Hepatocyte (in vitro differentiated cells): ENCODE data around the gene DHX8. TPM values are rescaled to one million over a fixed set of nuclear protein-coding genes. Genes with fewer than 3 reads are reported as not detected.

Experiments used
- DNase-seq: peaks from one replicate; pipeline ENCODE4 v3.0.0-alpha.2; 2016; ENCODE audit warnings: low spot score
- H2AFZ ChIP-seq: fragments of 200-600 bp; sonication (generic); 2 replicates; pipeline ENCODE4 v1.6.0; 2016; ENCODE audit warnings: antibody characterized with exemption, mild to moderate bottlenecking
- H3K27ac ChIP-seq: fragments of 200-600 bp; sonication (generic); 2 replicates; pipeline ENCODE4 v1.5.1; 2016; ENCODE audit warnings: mild to moderate bottlenecking
- H3K27me3 ChIP-seq: fragments of 200-600 bp; sonication (generic); 2 replicates; pipeline ENCODE4 v1.6.1; 2016
- H3K36me3 ChIP-seq: fragments of 200-600 bp; sonication (generic); replicated peaks from 2 replicates; pipeline ENCODE4 v1.5.1; 2016; ENCODE audit warnings: low read depth; ENCODE audit not compliant: insufficient read depth
- H3K4me1 ChIP-seq: fragments of 200-600 bp; sonication (generic); 2 replicates; pipeline ENCODE4 v1.5.1; 2016; ENCODE audit warnings: mild to moderate bottlenecking, moderate library complexity; ENCODE audit not compliant: insufficient read depth
- H3K4me2 ChIP-seq: fragments of 200-600 bp; sonication (generic); 2 replicates; pipeline ENCODE4 v1.6.0; 2016
- H3K4me3 ChIP-seq: fragments of 200-600 bp; sonication (generic); 2 replicates; pipeline ENCODE4 v1.5.1; 2016; ENCODE audit warnings: mild to moderate bottlenecking
- H3K79me2 ChIP-seq: fragments of 200-600 bp; sonication (generic); 2 replicates; pipeline ENCODE4 v1.6.0; 2017; ENCODE audit warnings: mild to moderate bottlenecking
- H3K9me2 ChIP-seq: fragments of 200-600 bp; sonication (generic); replicated peaks from 2 replicates; pipeline ENCODE4 v1.6.0; 2017; ENCODE audit warnings: mild to moderate bottlenecking; ENCODE audit not compliant: insufficient read depth
- H3K9me3 ChIP-seq: fragments of 200-600 bp; sonication (generic); 2 replicates; pipeline ENCODE4 v1.5.1; 2016; ENCODE audit warnings: low read depth, mild to moderate bottlenecking
- H4K20me1 ChIP-seq: fragments of 200-600 bp; sonication (generic); 2 replicates; pipeline ENCODE4 v1.6.0; 2016; ENCODE audit warnings: mild to moderate bottlenecking; ENCODE audit not compliant: insufficient read depth, poor library complexity, severe bottlenecking
- CTCF ChIP-seq: fragments of 200-600 bp; sonication (generic); IDR thresholded peaks from 2 replicates; pipeline ENCODE4 v1.5.1; 2016; ENCODE audit warnings: antibody characterized with exemption, mild to moderate bottlenecking; ENCODE audit not compliant: poor library complexity
- EZH2 ChIP-seq: fragments of 200-600 bp; sonication (generic); IDR thresholded peaks from 2 replicates; pipeline ENCODE4 v1.6.1; 2016; ENCODE audit warnings: antibody characterized with exemption, mild to moderate bottlenecking, borderline replicate concordance
- EZH2phosphoT487 ChIP-seq: fragments of 200-600 bp; sonication (generic); IDR thresholded peaks from one replicate; pipeline ENCODE4 v1.6.1; 2018; ENCODE audit warnings: antibody characterized with exemption, mild to moderate bottlenecking, low read depth, moderate library complexity; ENCODE audit not compliant: unreplicated experiment, severe bottlenecking
- WGBS: methylation state at CpG from one replicate; pipeline ENCODE4 v1.1.6; 2016; ENCODE audit warnings: low lambda C conversion rate; ENCODE audit errors: missing lambda C conversion rate; 5-methylcytosine and 5-hydroxymethylcytosine counted together
- polyA plus RNA-seq: library from polyadenylated mRNA; unstranded; fragments of >200 nt; fragmentation: Nextera tagmentation; extraction: Ambion mirVana; gene quantifications from 2 replicates; pipeline ENCODE4 v1.2.1, GENCODE V29; 2016
- total RNA-seq: library from RNA; depleted of rRNA; stranded (reverse); fragments of >200 nt; gene quantifications from 2 replicates; pipeline ENCODE4 v1.2.3, GENCODE V29; 2014

Gene DHX8
- total and polyA plus RNA-seq, 2 experiments from 2014 or later, result 26.6 to 35.0 TPM

- DNase-seq, result no peak
- H3K9me2 ChIP-seq, result no peaks in the 10 kb centered on the region
- H3K4me3 ChIP-seq, result no peak overlapping the region
- H4K20me1 ChIP-seq, result no peaks in the 10 kb centered on the region
- H3K27me3 ChIP-seq, result peaks cover 26% of the 10 kb centered on the region
- no peak overlapping the region for H3K27ac ChIP-seq
- H2AFZ ChIP-seq, result no peak overlapping the region
- no peak overlapping the region for H3K4me2 ChIP-seq
- no peaks in the 10 kb centered on the region for H3K36me3 ChIP-seq
- peaks cover 22% of the 10 kb centered on the region for H3K4me1 ChIP-seq
- TF ChIP-seq CTCF (no peak), EZH2phosphoT487 (no peak), EZH2 (no peak)
- H3K79me2 ChIP-seq, result no peaks in the 10 kb centered on the region
- H3K9me3 ChIP-seq, result no peaks in the 10 kb centered on the region
Observed at GRCh38 chr17:43547659-43548256, 64.0 kb downstream of the DHX8 start.

GRCh38 chr17:43548689-43549379, 65.1 kb downstream of the DHX8 start:
- H2AFZ ChIP-seq, result no peak overlapping the region

GRCh38 chr17:43549496-43549895, 65.7 kb downstream of the DHX8 start:
- no peaks in the 10 kb centered on the region for H3K79me2 ChIP-seq
- no peaks in the 10 kb centered on the region for H3K9me3 ChIP-seq
- no peaks in the 10 kb centered on the region for H4K20me1 ChIP-seq
- 82% methylated on average over 5 of the region's 5 CpGs for WGBS
- no peak overlapping the region for H3K27ac ChIP-seq
- no peaks in the 10 kb centered on the region for H3K36me3 ChIP-seq
- H3K4me1 ChIP-seq, result peaks cover 27% of the 10 kb centered on the region
- TF ChIP-seq EZH2phosphoT487 (no peak), CTCF (no peak), EZH2 (no peak)
- no peak overlapping the region for H2AFZ ChIP-seq
- peaks cover 15% of the 10 kb centered on the region for H3K27me3 ChIP-seq
- no peak for DNase-seq
- no peak overlapping the region for H3K4me2 ChIP-seq
- no peaks in the 10 kb centered on the region for H3K9me2 ChIP-seq
- H3K4me3 ChIP-seq, result no peak overlapping the region

More at GRCh38 chr17:43548689-43549379, 65.1 kb downstream of the DHX8 start:
- H3K79me2 ChIP-seq, result no peaks in the 10 kb centered on the region
- H3K4me2 ChIP-seq, result no peak overlapping the region
- peaks cover 28% of the 10 kb centered on the region for H3K4me1 ChIP-seq
- H4K20me1 ChIP-seq, result no peaks in the 10 kb centered on the region
- no peak overlapping the region for H3K4me3 ChIP-seq
- H3K9me3 ChIP-seq, result no peaks in the 10 kb centered on the region
- TF ChIP-seq EZH2phosphoT487 (no peak), EZH2 (no peak), CTCF (no peak)
- H3K27me3 ChIP-seq, result peaks cover 19% of the 10 kb centered on the region
- no peaks in the 10 kb centered on the region for H3K9me2 ChIP-seq
- no peak for DNase-seq
- WGBS, result 81% methylated on average over 3 of the region's 3 CpGs
- no peaks in the 10 kb centered on the region for H3K36me3 ChIP-seq
- no peak overlapping the region for H3K27ac ChIP-seq
